ENCODE data around the gene MACROD1. TPM values are rescaled to one million over a fixed set of nuclear protein-coding genes. Genes with fewer than 3 reads are reported as not detected.

The MACROD1 gene
- total and polyA plus RNA-seq, 12 donors, result 77.6 to 497 (median 115) TPM

- H3K27me3 ChIP-seq, result no peaks in the 10 kb centered on the region
- intact Hi-C loops (cut with DNase I), result loop anchor here in 1 of 10 donors (10.0 kb wide), 1 partner anchor 654 kb away; no protein-coding TSS in a partner anchor
- no peaks in the 10 kb centered on the region for H3K36me3 ChIP-seq
- DNase-seq, result no peak
- ATAC-seq, result no peak
- no peak overlapping the region for H3K4me3 ChIP-seq
- H3K9me3 ChIP-seq, result no peaks in the 10 kb centered on the region
- TF ChIP-seq CTCF (IDR thresholded peaks at IDR 0.05), result no peak
- peaks cover 0 to 28% (median 12%) of the 10 kb centered on the region in 9 donors for H3K4me1 ChIP-seq
- no peak overlapping the region for H3K27ac ChIP-seq
- WGBS, 2 donors, result 80 to 81% methylated on average over 19 of the region's 19 CpGs
Measured at GRCh38 chr11:64118876-64119665, 46.8 kb downstream of the MACROD1 start.

GRCh38 chr11:64117763-64118459, 48.0 kb downstream of the MACROD1 start:
- Histone ChIP-seq H3K27me3 (no peaks in the 10 kb centered on the region), H3K4me3 (no peak overlapping the region), H3K36me3 (no peaks in the 10 kb centered on the region), H3K27ac (no peak overlapping the region), H3K4me1 (peaks cover 0 to 21% (median 6%) of the 10 kb centered on the region in 9 donors), H3K9me3 (no peaks in the 10 kb centered on the region)
- no peak for DNase-seq
- intact Hi-C loops (cut with DNase I), result loop anchor here in 1 of 10 donors (10.0 kb wide), 1 partner anchor 653 kb away; no protein-coding TSS in a partner anchor
- no peak for TF ChIP-seq CTCF (IDR thresholded peaks at IDR 0.05)
- ATAC-seq, result no peak
- 92 to 96% methylated on average over 32 of the region's 32 CpGs for WGBS, 2 donors

GRCh38 chr11:64115531-64116522, 50.1 kb downstream of the MACROD1 start:
- intact Hi-C loops (cut with DNase I), result loop anchor here in 1 of 10 donors (10.0 kb wide), 1 partner anchor 651 kb away; no protein-coding TSS in a partner anchor
- no peak for ATAC-seq

More at GRCh38 chr11:64115531-64116522, 50.1 kb downstream of the MACROD1 start:
- 81% methylated on average over 47 of the region's 47 CpGs for WGBS, 2 donors
- Histone ChIP-seq H3K27ac (no peak overlapping the region), H3K27me3 (no peaks in the 10 kb centered on the region), H3K4me1 (peaks cover 0 to 9% (median under 1%) of the 10 kb centered on the region in 9 donors), H3K36me3 (no peaks in the 10 kb centered on the region), H3K9me3 (no peaks in the 10 kb centered on the region), H3K4me3 (no peak overlapping the region)
- no peak for DNase-seq
- TF ChIP-seq CTCF (IDR thresholded peaks at IDR 0.05), result no peak
